GM12878 (cell line): ENCODE results near the gene SCN11A. TPM values are rescaled to one million over a fixed set of nuclear protein-coding genes. Genes with fewer than 3 reads are reported as not detected.

Source experiments
- DPF2 ChIP-seq: fragments of 450-650 bp; IDR thresholded peaks from 2 replicates; pipeline ENCODE4 v1.6.1; 2017; ENCODE audit warnings: mild to moderate bottlenecking
- E4F1 ChIP-seq: fragments of 450-650 bp; IDR thresholded peaks from 2 replicates; pipeline ENCODE4 v1.6.1; 2018; ENCODE audit warnings: borderline replicate concordance, mild to moderate bottlenecking; ENCODE audit not compliant: partially characterized antibody
- IKZF2 ChIP-seq, 2 experiments: fragments of 450-650 bp; IDR thresholded peaks; 2 replicates each; pipeline ENCODE4 v1.6.1; 2017; ENCODE audit warnings: mild to moderate bottlenecking in 2 of 2, moderate library complexity in 2 of 2
- MEF2A ChIP-seq: IDR thresholded peaks from 2 replicates; pipeline ENCODE4 v1.6.1; 2011; ENCODE audit warnings: low read depth, mild to moderate bottlenecking, low read length, moderate library complexity; ENCODE audit not compliant: insufficient read depth
- MLLT1 ChIP-seq: fragments of 450-650 bp; IDR thresholded peaks from 2 replicates; pipeline ENCODE4 v1.6.1; 2016; ENCODE audit warnings: mild to moderate bottlenecking
- MXI1 ChIP-seq: fragments of 150-350 bp; IDR thresholded peaks from 2 replicates; pipeline ENCODE4 v1.6.1; 2011; ENCODE audit warnings: low read depth, mild to moderate bottlenecking, inconsistent platforms, low read length, improper control_type of control experiment
- PKNOX1 ChIP-seq: fragments of 450-650 bp; IDR thresholded peaks from 2 replicates; pipeline ENCODE4 v1.6.1; 2016; ENCODE audit warnings: mild to moderate bottlenecking
- PML ChIP-seq: IDR thresholded peaks from 2 replicates; pipeline ENCODE4 v1.6.1; 2012; ENCODE audit warnings: low read length, inconsistent platforms
- RCOR1 ChIP-seq: conservative IDR thresholded peaks from 2 replicates; pipeline ENCODE4 v1.6.1; 2012; ENCODE audit warnings: low read depth, low read length, improper control_type of control experiment
- RUNX3 ChIP-seq: IDR thresholded peaks from 2 replicates; pipeline ENCODE4 v1.6.1; 2012; ENCODE audit warnings: low read length, inconsistent platforms
- SMC3 ChIP-seq: IDR thresholded peaks from 2 replicates; pipeline ENCODE4 v1.6.1; 2011; ENCODE audit warnings: low read length, improper control_type of control experiment, borderline replicate concordance
- polyA plus RNA-seq, 11 experiments: library from polyadenylated mRNA; depleted of rRNA in 4 of 11; unstranded in 6 of 11; stranded (reverse) in 5 of 11; fragments of >200 nt; fragmentation: Nextera tagmentation in 4 of 11; fragmentation: Illumina TruSeq in 1 of 11; extraction: Ambion mirVana in 4 of 11; extraction: Trizol in 1 of 11; gene quantifications; 1 replicate in 1 of 11; 2 replicates in 10 of 11; pipeline versions ENCODE4 v1.2.1 to v1.2.3, GENCODE V29; 2011 to 2016; ENCODE audit warnings: inconsistent platforms in 2 of 11, missing spikeins in 2 of 11, low read depth in 1 of 11
- total RNA-seq, 4 experiments: library from RNA; depleted of rRNA in 3 of 4; stranded (reverse); fragments of >200 nt in 3 of 4; fragmentation: Illumina TruSeq in 1 of 4; extraction: Trizol in 1 of 4; gene quantifications; 2 replicates each; pipeline versions ENCODE4 v1.2.1 to v1.2.3, GENCODE V29; 2013 to 2021

SCN11A gene
- total and polyA plus RNA-seq, 10 of the 15 experiments (the other 5 are each of a cell fraction or from before 2014, with no cell fraction given): under 0.01 to 0.14 (median 0.03) TPM; not detected in 4

GRCh38 chr3:39019299-39019698 is 32.4 kb downstream of the SCN11A start (continued):
- TF ChIP-seq E4F1 (no peak), MXI1 (no peak), MLLT1 (peak; percentile 26; the same call in 1 of the 2 replicates), SMC3 (no peak), RUNX3 (no peak), MEF2A (no peak), PML (no peak), DPF2 (0 out of 2 replicates have a peak, but pooled peaks have one; percentile 27), PKNOX1 (peak; percentile 71), RCOR1 (no peak), IKZF2 (IDR thresholded peaks at IDR 0.05) (peak; percentile 74 to 81)
